Gastrocnemius medialis (tissue), 4 donors: ENCODE measurements around the gene C3orf85.

ENCODE experiments used
- POLR2A ChIP-seq, 2 donors: fragments of 450-650 bp; IDR thresholded peaks; one replicate each; pipeline ENCODE4 v1.6.1; 2017; ENCODE audit warnings: antibody characterized with exemption in 2 of 2, mild to moderate bottlenecking in 2 of 2, moderate library complexity in 2 of 2
- TF ChIP-seq, protein P1 (sequence below), 5 experiments: fragments of 450-650 bp in 3 of 5; fragments of 200-600 bp in 2 of 5; sonication (generic) in 2 of 5; IDR thresholded peaks in 4 of 5; conservative IDR thresholded peaks in 1 of 5; 1 replicate in 4 of 5; 2 replicates in 1 of 5; pipeline ENCODE4 v1.5.1; 2016 to 2019; ENCODE audit warnings: antibody characterized with exemption in 5 of 5, mild to moderate bottlenecking in 3 of 5, moderate library complexity in 3 of 5

GRCh38 chr3:109152320-109152719 lies 15.8 kb downstream of the C3orf85 start:
- TF ChIP-seq, protein P1, sequence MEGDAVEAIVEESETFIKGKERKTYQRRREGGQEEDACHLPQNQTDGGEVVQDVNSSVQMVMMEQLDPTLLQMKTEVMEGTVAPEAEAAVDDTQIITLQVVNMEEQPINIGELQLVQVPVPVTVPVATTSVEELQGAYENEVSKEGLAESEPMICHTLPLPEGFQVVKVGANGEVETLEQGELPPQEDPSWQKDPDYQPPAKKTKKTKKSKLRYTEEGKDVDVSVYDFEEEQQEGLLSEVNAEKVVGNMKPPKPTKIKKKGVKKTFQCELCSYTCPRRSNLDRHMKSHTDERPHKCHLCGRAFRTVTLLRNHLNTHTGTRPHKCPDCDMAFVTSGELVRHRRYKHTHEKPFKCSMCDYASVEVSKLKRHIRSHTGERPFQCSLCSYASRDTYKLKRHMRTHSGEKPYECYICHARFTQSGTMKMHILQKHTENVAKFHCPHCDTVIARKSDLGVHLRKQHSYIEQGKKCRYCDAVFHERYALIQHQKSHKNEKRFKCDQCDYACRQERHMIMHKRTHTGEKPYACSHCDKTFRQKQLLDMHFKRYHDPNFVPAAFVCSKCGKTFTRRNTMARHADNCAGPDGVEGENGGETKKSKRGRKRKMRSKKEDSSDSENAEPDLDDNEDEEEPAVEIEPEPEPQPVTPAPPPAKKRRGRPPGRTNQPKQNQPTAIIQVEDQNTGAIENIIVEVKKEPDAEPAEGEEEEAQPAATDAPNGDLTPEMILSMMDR (IDR thresholded peaks at IDR 0.05 in 4 of 5, conservative IDR thresholded peaks at IDR 0.05 in 1 of 5) = no peak
- no peak for TF ChIP-seq POLR2A (IDR thresholded peaks at IDR 0.05)
